Hematopoietic multipotent progenitor cell treated with erythropoietin and hydrocortisone succinate and interleukin-3 and kit ligand, for 15 days (in vitro differentiated cells): ENCODE results near the gene PIGX.

Source experiments
- DNase-seq: peaks from one replicate; pipeline ENCODE4 v3.0.0-alpha.2; 2015; ENCODE audit warnings: low spot score

Gene PIGX

DNA sequence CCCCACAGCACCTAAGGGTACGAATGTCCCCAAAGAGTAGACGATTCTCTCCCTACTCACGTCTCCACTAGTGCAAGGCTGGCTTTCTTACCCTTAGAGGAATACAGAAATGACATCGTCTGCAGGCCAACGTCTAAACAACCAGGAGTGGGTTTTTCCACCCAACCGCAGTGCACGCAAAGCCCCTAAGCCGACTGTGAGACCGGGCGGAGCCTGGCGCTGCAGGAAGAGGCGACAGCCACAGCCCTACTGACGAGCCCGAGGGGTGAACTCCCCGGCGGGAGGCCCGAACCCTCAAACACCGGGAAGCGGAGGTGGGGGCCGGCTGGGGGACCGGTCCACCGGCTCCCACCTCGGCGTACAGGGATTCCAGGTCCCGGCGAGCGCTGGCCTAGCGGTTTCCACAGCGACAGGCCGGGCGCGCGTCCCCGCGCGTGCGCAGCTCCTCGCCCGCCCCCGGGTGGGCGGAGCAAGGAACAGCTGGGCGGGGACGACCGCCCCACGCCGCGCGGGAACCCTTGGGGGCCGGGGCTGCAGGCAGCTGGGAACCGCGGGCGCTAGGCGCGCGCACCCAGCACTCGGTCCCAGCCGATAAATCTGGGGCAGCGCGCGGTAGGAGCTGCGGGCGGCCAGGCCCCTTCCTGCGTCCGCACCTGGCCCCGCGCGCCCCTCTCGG, at the start of gene PIGX, which contains the start of gene CEP19:
PIGX (plus strand) TSS at position 540 of the 676 bp plus-strand sequence.
CEP19 (minus strand) TSS at position 413 of the 676 bp plus-strand sequence. CDS start 3,593 bp downstream, outside the sequence.
- DNase-seq = peak; percentile 85

DNA sequence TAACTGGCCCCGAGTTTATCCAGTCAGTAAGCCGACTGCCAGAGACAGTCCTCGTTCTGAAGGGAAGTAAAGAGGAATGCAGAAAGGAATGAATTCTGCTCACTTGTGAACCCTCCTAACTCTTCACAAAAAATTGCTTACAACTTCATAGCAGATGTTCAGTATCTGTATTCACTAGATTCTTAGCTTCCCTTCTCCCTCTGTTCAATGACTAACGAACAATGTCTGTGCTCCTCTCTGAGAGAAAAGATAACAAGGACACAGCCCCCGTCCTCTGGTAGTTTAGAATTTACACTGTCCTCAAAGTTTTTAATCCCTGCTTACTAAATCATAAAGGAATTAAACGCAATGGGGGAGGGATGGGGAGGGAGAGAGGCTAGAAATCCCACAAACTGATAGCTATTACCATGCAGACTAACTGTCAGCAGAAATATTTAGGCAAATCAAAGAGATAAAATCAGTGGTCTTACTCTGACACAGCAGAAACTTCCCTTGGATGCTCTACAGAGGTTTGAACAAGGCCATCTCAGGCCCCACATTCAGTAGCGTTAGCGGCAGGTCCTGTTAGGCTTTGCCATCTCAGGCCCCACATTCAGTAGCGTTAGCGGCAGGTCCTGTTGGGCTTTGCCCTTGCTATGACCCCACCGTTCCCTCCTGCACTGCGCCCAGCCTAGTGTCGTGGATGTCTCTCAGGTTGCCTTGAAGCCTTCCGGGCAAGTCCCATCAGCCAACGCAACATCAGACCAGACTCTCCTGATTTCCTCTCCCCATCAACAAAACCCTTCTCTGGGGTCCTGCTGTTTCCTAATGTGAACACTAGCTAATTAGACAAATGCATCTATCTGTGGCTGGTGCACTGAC, 49.2 kb upstream of the PIGX start:
- no peak for DNase-seq

DNA sequence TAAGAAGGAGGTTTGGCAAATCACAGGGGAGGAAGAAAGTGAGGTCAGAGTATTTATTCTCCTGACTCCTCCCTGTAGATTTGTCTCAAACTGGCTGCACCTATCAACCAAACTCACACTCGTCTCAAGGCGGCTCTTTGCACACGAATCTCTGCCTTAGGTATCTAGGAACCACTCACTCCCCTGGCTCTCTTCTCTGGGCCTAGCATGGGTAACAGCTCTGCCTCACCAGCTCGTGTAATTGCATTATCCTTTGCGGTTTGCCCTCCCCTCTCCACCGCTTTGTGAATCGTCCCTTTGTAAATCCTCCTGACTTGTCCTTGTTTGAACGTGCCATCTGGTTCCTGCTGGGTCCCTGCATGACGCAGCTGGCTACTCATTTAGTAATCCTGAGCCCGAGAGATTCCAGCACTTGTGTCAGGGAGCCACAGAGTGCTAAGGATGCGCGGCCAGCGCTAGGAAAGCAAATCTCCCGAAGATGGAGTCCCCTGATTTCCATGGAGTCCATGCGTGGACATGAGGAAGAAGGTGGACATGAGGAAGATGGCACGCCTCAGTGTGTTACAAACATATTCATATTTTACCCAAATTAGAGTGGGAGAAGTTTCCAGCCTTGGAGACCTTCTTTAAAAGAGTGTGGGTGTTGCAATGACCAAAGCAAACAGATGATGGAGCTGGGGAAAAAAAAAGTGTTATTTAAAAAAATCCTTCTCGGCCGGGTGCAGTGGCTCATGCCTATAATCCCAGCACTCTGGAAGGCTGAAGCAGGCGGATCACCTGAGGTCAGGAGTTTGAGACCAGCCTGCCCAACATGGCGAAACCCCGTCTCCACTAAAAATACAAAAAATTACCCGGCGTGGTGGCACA, 45.9 kb upstream of the PIGX start:
- no peak for DNase-seq

DNA sequence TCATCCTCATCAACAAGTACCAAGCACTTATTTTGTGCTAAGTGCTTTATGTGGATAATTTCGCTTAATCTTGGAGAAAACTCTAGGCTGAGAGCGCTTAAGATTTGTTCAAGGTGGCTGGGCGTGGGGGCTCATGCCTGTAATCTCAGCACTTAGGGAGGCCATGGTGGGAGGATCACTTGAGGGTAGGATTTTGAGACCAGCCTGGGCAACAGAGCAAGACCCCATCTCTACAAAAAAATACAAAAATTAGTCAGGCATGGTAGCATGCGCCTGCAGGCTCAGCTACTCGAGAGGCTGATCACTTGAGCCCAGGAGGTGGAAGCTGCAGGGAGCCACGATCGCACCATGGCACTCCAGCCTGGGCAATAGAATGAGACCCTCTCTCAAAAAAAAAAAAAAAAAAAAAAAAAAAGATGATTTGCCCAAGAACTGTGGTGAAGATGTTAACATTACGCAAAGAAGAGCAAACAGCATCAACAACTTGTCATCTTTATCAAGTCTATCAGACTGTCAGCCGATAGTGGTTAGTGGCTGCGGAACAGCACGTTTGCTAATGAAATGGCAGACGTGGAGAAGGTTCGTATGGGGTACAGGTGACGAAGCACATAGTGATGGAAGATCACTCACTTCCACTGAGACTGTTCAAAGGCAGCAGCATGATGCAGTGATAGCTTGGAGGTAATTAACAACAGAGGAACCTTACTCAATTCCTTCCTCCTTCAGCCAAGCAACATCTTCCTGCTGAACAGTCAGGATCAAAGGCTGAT, 44.9 kb upstream of the PIGX start:
- DNase-seq = no peak

DNA sequence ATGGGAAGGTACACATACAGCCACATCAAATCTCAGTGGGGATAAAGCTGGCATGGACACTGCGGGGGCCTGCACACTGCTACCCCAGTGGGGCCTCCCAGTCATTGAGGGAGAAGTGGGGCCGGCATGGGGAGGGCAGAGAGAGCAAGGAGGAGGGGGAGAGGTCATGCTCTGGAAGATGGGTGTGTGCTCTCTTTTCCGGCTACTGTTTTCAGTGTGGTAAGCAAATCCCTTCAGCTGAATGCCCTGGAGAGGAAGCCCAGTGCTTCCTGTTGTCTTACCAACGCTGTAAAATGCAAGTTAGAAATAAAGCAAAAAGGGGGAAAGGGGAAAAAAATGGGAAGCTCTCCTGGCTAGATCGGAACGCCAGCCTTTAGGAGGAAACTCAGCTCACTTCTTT, 41.8 kb upstream of the PIGX start:
- DNase-seq = no peak

DNA sequence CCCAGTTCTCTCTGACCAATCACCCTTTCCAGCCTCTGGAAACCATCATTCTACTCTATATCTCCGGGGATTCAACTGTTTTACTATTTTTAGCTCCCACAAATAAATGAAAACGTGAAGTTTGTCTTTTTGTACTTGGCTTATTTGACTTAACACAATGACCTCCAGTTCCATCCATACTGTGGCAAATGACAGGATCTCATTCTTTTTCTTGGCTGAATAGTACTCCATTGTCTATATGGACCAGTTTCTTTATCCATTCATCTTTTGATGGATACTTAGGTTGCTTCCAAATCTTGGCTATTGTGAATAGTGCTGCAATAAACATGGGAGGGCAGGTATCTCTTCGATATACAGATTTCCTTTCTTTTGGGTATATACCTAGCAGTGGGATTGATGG, 38.5 kb upstream of the PIGX start:
- no peak for DNase-seq

DNA sequence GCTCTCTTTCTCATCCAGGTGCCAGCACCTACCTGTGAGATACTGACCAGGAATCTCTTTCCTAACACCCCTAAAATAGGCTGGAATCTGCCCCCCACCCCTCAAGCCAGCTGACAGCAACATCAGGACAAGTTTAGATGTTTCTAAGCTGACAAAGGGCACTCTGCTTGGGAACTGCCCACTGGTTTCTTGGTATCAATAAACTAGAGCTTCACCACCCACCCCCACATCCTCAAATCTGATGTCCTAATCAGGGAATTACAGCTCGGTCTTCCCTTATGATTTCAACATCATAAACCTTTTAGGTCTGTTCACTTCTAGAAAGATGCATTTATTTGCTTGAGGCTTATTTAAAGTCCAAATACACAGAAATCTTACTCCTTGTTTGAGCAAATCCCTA, 34.8 kb upstream of the PIGX start:
- DNase-seq = no peak

DNA sequence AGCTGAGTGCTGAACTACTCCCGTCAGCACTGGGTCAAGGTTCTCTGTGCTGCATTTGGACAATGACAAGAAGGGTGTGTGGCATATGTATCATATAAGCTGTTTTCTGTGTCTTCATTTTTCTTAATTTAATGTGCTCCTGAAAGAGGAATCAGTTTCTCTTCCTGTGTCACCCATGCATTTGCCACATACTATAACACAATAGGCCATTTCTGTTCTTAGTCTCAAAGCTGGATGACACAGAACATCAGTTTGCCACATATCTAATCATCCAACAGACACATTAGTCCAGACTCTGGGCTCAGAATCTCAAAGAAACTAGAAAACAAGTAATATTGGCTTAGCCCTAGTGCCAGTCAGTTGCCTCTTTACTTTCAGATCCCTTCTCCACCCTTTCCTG, 34.2 kb upstream of the PIGX start:
- DNase-seq = no peak

DNA sequence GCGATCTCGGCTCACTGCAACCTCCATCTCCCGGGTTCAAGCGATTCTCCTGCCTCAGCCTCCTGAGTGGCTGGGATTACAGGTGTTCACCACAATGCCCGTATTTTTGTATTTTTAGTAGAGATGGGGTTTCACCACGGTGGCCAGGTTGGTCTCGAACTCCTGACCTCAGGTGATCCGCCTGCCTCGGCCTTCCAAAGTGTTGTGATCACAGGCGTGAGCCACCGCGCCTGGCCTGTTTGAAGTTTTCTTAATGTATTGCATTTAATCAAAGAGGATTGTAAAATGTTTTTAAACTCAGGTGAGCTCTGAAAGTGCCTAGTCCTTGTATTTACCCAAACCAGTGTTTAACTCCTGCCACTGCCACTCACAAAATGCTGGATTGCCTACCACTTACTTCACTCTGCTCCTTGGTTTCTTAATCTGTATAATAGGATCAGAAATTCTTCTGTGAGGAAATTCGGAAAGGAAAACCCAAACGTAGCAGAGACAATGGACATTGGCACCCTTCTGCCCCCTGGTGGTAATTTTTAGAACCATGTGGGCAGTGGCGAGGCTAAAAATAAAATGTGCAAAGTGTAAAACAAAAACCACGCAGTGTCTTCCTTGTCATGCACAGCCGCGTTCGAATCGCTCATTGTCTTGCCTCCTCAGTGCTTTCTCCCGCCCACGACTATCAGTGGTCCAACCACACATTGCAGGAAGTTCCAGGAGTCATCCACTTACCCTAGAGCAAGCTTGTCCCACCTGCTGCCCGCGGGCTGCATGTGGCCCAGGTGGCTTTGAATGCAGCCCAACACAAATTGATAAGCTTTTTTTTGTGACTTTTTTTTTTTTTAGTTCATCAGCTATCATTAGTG, 27.4 kb upstream of the PIGX start:
- peak; percentile 80 for DNase-seq

DNA sequence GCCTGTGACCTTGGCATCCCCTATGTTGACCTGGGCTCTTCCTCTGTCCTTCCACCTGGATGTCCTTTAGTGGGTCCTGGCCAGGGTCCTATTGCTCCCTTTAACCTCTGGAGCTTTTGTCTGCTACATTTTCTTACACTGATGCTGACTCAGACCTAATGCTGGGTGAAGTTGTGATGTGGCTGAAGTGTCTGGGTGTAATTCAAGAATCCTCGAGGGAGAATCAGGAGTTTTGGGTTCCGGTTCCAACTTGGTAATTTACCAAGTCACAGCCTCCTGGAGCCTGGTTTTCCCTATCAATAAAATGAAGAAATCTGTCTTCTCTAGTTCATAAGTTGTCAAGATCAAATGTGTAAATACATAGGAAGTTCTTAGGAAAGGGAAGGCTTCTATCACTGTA, 25.7 kb upstream of the PIGX start:
- no peak for DNase-seq

DNA sequence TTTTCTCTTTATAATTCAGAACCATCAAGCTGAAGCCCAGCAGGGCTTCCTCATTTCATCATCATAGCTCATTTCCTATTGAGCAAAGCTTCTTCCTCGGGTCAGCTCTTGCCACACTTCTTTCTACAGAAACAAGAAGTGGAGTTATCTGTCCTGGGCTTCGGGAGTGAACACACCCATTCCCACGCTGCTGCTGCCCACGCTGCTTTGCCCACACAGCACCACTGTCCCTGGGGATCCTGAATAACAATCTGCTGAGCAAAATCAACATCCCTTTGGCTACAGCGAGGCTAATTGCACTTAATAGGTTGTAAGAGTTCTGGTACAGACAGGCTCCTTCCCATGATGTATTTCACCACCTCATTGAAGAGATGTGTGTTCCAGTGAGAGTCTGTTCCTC, 23.8 kb upstream of the PIGX start:
- DNase-seq = no peak

DNA sequence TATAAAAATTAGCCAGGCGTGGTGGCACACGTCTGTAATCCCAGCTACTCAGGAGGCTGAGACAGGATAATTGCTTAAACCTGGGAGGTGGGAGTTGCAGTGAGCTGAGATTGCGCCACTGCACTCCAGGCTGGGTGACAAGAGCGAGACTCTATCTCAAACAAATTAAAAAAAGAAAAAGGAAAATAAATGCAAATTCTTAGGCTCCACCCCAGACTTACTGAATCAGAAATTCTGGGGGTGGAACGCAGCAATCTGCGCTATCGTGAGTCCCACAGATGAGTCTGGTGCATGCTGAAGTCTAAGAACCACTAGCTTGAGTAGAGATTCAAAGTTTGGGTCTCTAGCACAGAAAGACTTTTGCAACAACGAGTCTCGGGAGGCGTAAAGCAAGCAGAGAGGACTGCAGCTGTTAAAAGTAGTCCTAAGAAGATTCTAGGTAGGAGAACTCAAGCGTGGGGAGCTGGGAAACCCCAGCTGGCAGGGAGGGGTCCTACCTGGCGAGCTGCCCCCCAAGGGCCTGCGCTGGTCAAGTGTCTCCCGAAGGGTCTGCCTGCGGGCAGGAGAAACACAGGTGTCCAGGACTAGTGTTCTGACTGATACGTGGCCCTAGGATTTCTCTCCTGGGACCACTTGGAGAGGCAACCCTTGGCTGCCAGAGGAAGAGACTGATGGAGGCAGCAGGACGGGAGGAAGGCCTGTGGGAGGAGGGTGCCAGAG, 22.1 kb upstream of the PIGX start:
- no peak for DNase-seq

DNA sequence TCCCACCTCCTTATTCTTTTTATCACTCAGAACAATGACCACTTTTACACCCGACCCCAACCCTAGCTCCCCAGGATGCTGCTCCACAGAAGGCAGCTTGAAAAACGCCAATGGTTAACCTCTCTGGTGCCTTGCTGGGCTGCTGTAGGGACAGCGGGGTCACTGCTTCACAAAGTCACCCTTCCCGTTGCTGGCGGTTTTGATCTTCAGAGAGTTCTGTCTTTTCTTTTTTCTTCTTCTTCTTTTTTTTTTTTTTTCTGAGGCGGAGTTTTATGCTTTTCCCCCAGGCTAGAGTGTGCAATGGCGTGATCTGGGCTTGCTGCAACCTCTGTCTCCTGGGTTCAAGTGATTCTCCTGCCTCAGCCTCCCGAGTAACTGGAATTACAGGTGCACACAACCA, 20.8 kb upstream of the PIGX start:
- DNase-seq = no peak

DNA sequence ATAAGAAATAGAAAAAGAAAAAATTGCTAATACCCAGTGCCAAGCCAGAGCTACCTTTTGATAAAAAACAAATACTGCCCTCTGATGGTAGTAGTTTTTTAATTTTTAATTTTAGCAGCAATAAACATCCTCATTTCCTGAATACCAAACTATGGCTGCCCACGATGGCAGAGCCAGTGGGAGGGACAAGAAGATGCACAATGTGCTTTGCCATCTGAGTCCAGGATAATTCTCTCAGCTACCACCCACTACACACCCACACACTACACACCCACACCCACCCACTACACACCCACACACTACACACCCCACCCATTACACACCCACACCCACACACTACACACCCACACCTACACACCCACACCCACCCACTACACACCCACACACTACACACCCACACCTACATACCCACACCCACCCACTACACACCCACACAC, 18.0 kb upstream of the PIGX start:
- DNase-seq = no peak

DNA sequence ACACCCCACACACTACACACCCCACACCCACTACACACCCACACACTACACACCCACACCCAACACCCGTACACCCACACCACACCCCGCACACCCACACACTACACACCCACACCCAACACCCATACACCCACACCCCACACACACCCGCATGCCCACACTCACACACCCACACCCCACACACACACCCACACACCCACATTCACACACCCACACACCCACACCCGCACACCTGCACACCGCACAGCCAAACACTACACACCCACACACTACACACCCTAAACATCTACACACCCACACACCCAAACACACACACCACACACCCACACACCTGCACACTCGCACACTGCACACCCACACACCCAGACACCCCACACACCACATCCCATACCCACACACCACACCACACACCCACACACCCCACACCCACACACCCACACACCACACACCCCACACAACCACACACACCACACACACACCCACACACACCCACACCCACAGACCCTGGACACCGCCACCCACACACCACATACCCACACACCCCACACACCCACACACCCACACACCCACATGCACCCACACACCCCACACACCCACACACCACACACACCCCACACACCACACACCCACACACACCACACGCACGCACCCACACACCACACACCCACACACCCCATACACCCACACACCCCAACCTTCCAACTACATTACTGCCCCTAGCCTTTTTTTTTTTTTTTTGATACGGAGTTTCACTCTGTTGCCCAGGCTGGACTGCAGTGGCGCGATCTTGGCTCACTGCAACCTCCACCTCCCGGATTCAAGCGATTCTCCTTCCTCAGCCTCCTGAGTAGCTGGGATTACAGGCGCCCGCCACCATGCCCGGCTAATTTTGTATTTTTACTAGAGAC, 17.0 kb upstream of the PIGX start:
- DNase-seq = no peak

DNA sequence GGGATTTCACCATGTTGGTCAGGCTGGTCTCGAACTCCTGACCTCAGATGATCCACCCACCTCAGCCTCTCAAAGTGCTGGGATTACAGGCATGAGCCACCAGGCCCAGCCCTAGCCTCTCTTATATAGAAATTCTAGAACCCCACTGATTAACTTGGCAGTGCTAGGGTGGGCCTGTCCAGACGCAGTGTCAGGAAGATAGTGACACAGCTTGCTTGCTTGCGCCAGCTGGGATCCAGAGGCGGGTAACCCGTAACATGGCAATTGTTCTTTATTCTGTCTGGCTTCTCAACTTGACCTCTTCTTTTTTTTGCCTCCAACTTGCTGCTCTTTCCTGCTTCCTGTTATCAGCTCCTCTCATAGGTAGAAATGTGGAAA, 16.3 kb upstream of the PIGX start:
- no peak for DNase-seq

DNA sequence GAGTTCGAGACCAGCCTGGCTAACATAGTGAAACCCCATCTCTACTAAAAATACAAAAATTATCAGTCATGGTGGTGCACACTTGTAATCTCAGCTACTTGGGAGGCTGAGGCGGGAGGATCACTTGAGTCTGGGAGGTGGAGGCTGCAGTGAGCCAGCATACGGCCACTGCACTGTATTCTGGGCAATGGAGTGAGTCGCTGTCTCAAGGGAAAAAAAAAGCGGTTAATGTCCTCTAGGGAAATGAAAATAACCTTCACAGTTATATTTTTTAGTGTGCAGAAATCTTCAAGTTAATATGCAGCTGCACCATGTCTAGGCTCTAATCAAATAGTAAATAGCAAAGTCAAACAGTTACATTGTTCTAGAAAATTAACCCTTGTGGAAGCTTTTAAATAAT, 14.9 kb upstream of the PIGX start:
- no peak for DNase-seq

DNA sequence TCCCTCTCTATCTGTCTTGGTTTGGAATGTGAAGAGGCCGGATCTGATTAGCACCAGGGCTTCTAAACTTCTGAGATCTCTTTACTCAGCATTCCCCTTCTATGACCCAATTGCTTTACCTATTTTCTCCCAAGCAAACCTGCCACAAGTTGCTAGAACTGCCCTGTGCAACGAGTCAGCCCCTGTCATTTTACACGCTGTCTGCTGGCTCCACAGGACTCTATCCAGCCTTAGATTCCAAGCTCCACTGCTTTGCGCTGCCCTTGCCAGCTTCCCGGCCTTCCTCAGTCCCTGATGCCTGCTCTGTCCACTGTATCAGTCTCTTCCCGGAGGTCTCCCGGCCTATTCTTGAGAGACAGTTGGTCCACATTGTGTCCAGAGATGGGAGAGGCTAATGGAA, 12.4 kb upstream of the PIGX start:
- DNase-seq = no peak

DNA sequence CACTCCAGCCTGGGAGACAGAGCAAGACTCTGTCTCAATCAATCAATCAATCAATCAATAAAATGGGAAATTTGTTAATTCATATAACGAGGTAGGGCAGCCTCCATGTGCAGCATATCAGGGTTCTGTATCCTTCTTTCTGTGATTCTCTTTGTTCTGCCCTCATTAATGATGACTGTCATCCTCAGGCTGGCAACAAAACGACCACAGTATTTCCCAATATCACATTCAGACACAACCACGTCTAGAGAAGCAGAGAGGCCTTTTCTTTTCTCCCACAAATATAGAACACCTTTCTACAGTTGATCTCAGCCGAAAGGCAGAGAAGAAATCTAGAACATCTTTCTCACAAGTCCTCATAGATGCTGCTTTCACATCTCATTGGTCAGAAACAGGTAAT, 11.4 kb upstream of the PIGX start:
- no peak for DNase-seq
